ENCODE data around the gene DHRS7B.
A peak's percentile ranks its signal among the peaks of the same experiment; 100 is the strongest.
"Not testable (repeated sequence)": the region's sequence is repeated elsewhere in the genome, so short reads cannot be mapped to it uniquely, and the experiment has no call there.

Gene DHRS7B

GRCh38 chr17:21212826-21213637 lies 86.3 kb downstream of the DHRS7B start:
- no peak for DNase-seq

- peak; percentile 39 to 42 for DNase-seq
Observed at GRCh38 chr17:21213638-21214014, 86.9 kb downstream of the DHRS7B start.

- peak; percentile 93 to 96 for DNase-seq
Observed at GRCh38 chr17:21214015-21214776, 87.4 kb downstream of the DHRS7B start, which contains the start of gene TMEM11. Gene TMEM11, minus strand, starts transcription at chr17:21214161. Its CDS starts 9 bp downstream, at chr17:21214152.

GRCh38 chr17:21214777-21215541 lies 88.2 kb downstream of the DHRS7B start:
- DNase-seq: peak in 1 of 2 donors; percentile 20

GRCh38 chr17:21215935-21216334 lies 89.2 kb downstream of the DHRS7B start:
- no peak for DNase-seq

GRCh38 chr17:21217346-21217745 lies 90.6 kb downstream of the DHRS7B start:
- no peak for DNase-seq

GRCh38 chr17:21218101-21218500 lies 91.3 kb downstream of the DHRS7B start:
- peak; percentile 23 to 47 for DNase-seq

GRCh38 chr17:21218831-21219380 lies 92.1 kb downstream of the DHRS7B start:
- no peak for DNase-seq

- DNase-seq: no peak
Observed at GRCh38 chr17:21223086-21223485, 96.3 kb downstream of the DHRS7B start.

GRCh38 chr17:21227277-21227676 lies 100.5 kb downstream of the DHRS7B start:
- DNase-seq: not testable (repeated sequence)

- no peak for DNase-seq
Observed at GRCh38 chr17:21228111-21228510, 101.3 kb downstream of the DHRS7B start.

- no peak for DNase-seq
Observed at GRCh38 chr17:21228845-21229244, 102.1 kb downstream of the DHRS7B start.

GRCh38 chr17:21231533-21231932 lies 104.8 kb downstream of the DHRS7B start:
- no peak for DNase-seq

- DNase-seq: no peak
Observed at GRCh38 chr17:21232033-21232749, 105.4 kb downstream of the DHRS7B start.

- peak in 1 of 2 donors; percentile 51 for DNase-seq
Observed at GRCh38 chr17:21233581-21234347, 107.0 kb downstream of the DHRS7B start.

- DNase-seq: no peak
Observed at GRCh38 chr17:21235921-21236320, 109.2 kb downstream of the DHRS7B start.

- peak in 1 of 2 donors; percentile 41 for DNase-seq
Observed at GRCh38 chr17:21239680-21240368, 113.1 kb downstream of the DHRS7B start.

GRCh38 chr17:21240369-21241055 lies 113.7 kb downstream of the DHRS7B start:
- no peak for DNase-seq

Data from inflammatory macrophage treated with lipopolysaccharide for 1 hour (primary cell).